GM20431 (cell line): ENCODE measurements around the gene CNTN1.

Experiments
- in situ Hi-C: fragments of 300-500 bp; cut with MseI, MboI; formaldehyde crosslinking; loops from one replicate; pipeline ENCODE4 v1.15.0; 2020; ENCODE audit warnings: low sequenced_read_pairs; ENCODE audit not compliant: unreplicated experiment

CNTN1 gene

DNA sequence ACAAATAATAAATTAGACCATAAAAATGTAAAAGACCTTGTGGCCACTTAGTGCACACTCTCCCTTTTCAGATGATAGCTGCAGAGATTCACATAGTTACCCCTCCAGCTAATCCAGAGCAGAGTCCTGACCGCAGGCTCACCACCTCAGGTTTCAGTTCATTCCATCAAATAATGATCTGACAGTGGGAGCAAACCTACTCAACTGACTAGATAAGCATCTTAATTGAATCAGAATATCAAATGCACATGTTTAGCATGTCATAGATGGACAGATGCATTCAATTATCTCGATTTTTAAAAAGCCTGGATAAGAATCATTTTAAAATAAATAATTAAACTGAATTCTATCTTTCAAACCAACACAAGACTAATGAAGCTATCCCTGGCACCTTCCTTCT is 253.5 kb downstream of the CNTN1 start:
- in situ Hi-C loops: no loop called here

DNA sequence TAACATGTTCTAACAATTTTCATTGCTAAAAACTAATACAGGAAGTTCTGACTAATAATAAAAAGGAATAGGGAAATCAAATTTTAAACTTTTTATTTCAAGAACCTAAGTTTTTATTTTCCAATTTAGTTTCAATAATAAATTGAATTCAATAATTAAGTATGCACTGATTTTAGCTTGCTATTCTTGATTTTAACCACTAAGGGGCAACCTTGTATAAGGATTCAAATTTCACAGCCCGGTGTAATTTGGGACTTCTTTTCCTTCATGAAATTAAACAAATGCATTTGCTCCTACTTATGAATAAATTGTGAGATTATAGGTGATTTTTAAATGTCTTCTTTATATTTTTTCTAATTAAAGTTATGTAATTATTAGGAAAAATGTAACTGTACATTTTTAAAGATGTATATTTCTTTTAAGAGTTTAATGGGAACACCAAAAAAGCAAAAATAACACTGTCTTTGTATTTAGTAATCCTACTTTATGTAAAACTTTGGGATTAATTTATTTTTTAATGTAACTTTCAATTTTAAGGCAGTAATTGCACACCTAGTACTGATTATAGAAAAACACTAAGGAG is 254.5 kb downstream of the CNTN1 start:
- in situ Hi-C loops: no loop called here

DNA sequence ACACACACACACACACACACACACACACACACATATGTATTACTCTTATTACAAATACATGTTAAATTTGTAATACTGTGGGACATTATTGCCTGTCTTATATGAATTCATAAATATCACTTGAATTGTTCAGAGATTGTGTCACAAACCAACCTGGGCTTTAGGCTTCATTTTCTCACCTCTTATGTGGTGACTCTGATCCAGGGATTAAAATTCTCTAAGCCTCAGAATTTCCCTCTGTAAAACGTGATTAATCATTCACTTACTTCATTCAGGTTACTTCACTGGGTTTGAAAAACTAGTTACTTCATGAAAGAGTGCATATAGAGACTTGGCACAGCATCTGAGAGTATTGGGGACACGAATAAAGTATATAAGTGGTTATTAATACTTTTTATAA is 255.6 kb downstream of the CNTN1 start:
- in situ Hi-C loops: no loop called here

DNA sequence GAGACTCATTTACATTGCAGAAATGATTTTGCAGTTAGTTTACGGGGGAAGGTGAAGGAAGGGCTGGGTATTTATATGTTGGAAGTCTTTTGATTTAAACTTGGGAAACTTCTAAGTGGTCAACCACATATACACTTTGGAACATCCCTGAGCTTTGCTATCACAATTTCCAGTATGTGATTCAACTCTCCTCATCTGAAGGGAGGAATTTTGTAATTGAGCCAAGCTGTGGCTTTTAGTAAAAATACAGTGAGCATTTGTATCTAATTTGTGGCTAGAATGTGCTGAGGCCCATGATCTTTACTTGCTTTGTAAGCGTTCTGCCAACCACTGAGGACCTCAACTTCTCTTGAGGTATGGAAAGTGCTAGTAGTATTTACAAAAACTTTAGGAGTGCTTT is 260.8 kb downstream of the CNTN1 start:
- in situ Hi-C loops: no loop called here

DNA sequence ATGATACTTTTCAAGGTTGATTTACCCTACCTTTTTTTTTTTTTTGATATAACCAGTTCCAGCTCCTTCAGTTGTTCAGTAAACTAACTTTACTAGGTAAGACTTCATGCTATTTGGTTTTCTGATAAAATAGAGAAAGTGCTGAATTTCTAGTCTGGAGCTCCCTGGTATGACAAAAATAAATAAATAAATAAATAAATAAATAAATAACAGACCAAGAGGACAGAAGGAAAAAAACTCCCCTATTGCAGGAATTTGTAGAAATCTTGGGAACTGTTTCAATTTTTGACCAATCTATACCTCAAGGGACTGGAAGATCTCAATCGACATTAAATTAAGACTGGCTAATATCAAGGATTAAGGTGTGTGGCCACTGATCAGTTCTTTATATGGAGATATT is 265.2 kb downstream of the CNTN1 start:
- in situ Hi-C loops: no loop called here

DNA sequence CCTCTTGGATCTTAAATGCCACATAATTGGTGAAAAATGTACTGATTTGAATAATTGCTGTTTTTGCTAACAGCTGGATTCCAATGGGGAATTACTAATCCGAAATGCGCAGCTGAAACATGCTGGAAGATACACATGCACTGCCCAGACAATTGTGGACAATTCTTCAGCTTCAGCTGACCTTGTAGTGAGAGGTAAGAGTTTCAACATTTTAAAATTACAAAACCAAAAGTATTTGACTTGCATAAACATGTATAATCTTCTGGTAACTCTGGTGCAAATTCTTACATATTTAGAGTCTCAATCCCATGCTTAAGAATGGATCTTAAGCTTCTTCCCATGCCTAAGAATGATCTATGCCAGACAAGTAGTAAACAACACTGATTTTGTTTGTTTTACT is 266.8 kb downstream of the CNTN1 start:
- in situ Hi-C loops: no loop called here

DNA sequence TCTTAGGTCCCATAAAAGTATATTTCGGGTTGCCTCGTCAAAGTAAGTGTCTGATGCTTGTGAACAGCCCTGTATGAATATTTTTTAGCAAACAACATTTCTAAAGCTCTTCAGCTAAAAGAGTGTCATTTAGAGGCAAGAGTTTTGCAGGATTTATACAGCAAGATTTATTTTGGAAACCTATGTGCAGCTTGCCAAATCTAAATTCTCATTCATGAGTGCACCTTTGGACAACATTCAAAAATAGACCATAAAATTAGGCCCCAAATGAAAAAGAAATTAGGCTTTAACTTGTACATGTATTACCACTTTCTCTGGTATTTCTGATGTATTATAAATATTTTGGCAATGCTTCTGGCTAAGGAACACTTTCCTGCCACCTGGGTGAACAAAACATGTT is 271.5 kb downstream of the CNTN1 start:
- in situ Hi-C loops: no loop called here

DNA sequence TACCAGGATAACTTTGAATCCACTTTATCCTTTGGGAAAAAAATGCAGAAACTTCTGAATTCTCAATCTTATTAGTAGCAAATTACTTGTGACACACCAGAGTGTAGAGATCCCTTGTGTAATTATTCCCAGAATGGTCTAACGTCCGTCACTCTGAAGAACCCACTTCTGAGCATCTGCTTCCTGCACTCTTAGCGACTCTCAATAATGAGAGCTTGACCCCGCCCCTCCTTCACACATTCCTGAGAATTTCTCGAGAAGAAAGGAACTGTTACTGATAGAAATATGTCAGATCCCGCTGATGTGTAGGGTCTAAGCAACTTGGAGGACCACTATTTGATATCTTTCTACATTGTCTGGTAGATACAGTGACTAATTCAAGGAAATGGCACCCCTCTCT is 277.6 kb downstream of the CNTN1 start:
- in situ Hi-C loops: no loop called here

DNA sequence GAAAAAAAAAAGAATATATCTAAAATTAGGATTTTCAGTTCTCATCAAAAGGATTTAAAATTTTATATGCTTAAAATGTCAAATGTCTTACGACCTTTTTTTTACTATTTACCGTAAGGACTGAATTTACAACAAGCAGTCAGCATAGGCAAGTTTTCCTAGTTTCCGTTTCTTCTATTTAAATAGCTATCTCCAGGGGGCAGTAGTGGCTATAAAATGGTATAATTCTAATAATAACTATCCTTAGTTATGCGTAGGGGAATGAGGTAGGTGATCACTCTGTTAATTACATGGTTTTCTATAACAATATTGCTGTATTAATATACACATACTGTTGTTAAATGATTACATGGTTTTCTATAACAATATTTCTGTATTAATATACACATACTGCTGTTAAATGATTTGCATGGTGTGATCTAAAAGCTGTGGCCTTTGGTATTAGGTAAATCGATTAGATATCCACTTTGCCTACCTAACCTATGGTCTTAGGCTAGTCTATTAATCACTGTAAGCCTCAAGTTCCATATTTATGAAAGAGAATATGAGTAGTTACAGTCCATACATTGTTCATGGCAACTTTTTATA is 278.2 kb downstream of the CNTN1 start:
- in situ Hi-C loops: no loop called here

DNA sequence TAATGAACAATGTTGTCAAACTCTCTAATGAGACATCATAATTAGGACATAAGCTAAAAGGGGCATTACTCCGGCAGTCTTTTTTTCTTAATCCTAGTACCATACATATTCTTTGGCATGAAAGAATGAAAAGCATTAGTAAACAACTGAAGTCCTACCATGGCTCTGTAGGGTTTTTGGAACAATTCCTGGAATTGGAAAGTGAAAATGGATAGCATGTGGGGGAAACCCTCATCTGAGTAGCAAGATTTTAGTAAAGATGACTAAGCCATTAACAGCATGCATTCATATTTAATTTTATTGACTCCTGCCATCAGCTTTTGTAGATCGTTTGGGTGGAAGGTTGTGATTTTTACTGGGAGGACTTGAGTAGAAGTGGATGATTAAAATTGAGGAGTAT is 279.7 kb downstream of the CNTN1 start:
- in situ Hi-C loops: no loop called here

DNA sequence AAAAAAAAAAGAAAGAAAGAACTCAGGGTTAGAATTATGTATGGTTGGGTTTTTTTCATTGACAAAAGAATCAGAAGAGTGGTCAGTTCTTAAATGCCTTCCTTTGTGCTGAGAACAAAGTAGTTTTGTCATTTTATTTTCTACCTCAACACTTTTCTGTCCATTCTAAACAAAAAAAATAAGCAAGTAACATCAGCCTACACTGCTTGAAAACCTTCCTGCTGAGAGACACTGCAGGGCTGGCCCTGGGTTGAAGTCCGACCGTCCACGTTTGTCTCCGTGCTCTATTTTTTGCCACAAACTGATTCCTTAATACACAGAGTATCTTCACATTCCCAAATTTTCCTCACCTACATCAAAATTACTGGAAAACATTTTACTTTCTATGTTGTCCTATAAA is 284.3 kb downstream of the CNTN1 start:
- in situ Hi-C loops: no loop called here

DNA sequence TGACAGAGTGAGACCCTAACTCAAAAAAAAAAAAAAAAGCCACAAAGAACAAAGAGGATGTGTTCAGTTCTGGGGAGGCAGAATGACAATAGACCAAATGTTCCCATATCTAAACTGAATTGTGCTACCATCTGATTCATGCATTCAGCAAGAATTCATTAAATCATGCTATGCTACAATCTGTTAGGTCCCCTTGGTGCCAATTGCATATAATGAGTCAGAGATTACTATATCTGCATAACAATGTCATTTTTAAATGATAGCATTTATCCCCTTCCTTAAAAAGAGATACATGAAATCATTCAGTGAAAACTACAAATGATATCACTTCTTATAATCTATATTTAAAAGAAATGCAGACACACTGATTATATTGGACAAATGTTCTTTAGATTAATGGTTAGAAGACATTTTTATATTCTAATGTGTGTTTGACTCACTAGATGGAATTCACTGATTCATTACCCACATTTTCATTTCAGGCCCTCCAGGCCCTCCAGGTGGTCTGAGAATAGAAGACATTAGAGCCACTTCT is 288.3 kb downstream of the CNTN1 start:
- in situ Hi-C loops: no loop called here

DNA sequence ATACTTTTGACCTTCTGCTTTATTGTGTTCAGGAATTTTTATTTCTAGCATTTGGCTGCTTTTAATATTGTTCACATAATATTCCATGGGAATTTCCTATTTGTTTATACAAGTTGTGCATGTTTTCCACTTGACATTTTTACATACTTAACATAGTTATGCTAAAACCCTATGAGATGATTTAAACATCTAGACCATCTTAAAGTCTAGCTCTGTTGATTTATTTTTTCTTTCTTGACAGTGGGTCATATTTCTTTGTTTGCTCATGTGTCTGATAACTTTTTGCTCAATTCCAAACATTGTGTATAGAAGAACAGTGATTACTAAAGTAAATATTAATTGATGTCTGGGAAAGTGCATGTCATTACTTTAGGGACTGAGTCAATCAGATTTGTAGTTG is 293.8 kb downstream of the CNTN1 start:
- in situ Hi-C loops: no loop called here

DNA sequence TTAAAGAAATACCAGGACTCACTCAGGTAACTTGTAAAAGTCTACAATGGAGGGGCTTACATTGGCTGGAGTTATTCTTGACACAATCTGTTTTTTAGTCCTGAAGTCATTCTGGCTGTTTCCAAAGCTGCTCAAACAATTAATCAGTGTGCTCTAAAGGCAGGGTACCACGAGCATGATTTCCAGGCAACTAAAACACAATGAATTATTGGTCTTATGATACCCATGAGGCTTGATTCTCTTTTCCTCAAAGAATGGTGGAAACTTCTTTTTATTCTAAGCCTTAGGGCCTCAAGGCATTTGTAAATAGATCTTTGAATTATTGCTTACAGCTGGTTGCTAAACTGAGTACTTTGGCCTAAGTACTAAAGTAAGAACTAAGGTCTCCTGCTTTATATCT is 296.1 kb downstream of the CNTN1 start:
- in situ Hi-C loops: no loop called here

DNA sequence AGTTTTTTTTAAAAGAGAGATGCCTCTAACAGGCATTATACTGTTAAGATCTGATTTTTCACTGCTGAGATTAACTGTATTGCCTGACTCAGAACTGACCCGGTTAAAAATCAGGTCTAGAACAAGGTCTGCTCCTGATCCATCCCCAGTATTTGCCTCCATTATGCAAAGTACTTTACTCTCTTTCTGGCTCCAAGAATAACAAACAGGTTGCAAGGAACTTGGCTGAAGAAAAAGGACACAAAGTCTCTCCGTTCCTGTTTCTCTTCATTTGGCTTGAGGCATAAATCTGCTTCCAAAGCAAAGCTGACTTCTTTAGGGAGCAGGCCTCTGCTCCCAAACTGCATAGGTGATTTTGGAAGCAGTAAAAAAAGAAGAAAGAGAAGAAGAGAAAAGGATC is 296.6 kb downstream of the CNTN1 start:
- in situ Hi-C loops: no loop called here

DNA sequence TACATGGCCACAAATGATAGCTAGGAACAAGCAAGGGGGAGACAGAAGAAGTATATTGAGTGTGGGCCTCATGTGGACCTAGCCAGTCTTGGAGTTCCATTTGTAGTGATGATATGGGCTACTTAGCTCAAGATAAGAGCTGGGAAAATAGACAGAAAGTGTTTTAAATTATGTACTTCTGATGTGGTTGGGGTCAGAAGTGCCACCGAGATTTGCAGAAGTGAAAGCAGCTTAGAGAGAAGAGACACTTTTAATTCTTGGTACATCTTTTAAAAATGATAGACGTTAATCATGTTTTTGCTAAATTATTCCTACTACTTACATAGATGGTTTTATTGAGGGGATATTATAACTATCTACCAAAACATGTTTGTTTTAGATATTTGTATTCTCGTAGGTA is 297.5 kb downstream of the CNTN1 start:
- in situ Hi-C loops: no loop called here

DNA sequence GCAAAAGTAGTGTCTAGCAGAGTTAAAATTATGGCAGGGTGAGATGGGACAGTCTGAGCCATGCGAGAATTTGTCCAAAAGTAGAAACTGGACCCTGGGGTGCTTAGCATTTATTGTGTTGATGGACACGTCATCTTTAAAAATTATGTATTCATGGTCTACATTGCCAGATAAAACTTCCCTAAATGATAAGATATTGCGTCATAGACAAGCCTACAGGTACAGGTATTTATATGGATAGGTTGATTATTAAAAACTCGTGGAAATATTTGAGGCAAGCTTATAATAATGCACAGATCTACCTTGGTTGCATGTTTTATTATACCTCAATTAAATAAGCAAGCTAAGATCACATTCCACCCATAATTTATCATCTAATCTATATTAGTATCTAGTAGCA is 299.9 kb downstream of the CNTN1 start:
- in situ Hi-C loops: no loop called here

DNA sequence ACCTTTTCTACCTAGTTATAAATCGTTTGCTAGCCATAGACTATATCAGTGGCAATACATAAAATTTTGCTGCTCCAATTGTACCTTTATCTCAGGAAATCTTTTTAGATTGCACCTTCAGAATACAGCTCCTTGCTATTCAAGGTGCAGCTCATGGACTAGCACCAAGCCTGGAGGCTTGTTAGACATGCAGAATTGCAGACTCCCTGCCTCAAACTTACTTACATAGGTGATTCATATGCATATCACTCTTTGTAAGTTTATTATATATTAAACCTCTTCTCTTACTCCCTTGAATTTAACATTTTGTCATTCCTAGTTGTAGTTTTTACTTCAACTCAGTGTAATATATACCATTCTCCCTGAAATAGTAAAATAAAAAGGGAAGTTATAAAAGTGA is 300.4 kb downstream of the CNTN1 start:
- in situ Hi-C loops: no loop called here

DNA sequence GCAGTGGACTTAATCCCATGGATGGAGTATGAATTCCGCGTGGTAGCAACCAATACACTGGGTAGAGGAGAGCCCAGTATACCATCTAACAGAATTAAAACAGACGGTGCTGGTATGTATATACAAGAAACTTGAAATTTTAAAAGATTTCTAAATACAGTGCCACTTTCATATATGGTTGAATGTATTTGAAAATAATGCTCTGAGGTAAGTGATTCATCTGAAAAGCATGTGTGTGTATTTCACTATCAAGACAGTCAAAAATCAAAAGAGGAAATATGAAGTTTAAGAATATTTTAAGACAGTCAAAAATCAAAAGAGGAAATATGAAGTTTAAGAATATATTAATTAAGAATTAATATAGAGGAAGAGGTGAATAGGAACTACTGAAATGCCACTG is 300.9 kb downstream of the CNTN1 start:
- in situ Hi-C loops: no loop called here

DNA sequence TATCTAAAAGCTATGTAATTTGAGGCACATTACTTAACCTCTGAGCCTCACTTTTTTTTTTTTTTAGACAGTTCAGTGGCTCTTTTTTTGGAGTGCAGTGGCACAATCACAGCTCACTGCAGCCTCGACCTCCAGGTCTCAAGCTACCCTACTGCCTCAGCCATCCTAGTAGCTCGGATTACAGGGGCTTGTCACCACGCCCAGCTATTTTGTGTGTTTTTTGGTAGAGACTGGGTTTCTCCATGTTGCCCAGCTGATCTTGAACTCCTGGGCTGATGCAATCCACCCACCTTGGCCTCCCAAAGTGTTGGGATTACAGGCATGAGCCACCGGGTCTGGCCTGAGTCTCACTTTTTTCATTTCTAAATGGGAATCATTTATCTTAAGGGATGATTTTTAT is 303.9 kb downstream of the CNTN1 start:
- in situ Hi-C loops: no loop called here

DNA sequence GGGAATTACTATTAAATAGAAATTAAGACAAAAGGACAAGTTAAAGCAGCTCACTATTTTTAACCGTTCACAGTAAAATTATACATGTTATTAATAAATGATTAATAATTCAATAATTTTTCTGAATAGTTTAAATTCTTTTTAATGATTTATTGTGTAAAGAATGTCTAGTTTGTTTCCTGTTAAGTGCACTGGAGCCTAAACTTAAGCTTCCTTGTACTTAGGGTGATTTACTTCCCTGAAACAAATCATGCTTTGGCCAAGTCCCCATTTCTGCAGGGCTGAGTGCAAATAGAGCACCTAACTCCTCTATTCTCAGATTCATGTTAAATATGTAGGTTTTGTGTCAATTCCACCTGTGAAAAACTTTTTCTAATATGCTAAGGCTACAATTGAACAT is 307.0 kb downstream of the CNTN1 start:
- in situ Hi-C loops: no loop called here

DNA sequence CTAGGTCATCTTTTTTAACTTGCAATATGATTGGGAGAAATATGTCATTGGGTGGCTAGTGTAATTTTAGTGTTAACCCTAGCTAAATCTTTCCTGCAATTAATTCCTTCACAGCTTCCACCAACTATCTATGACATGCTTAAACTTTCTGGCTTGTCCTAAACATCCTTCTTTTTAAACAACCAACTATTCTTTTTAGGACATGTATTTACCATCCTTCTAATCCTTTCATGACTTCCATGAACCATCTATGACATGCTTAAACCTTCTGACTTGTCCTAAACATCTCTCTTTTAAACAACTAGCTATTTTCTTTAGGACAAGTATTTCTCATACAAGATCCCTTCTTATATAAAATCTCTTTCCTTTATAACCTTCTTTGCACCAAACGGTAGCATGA is 316.2 kb downstream of the CNTN1 start:
- in situ Hi-C loops: no loop called here
